NCI-H69 (cell line): ENCODE results near the gene QSOX2.

Experiments
- DNase-seq: peaks from one replicate; lab custom pipeline; 2025; lab: John Stamatoyannopoulos, UW

The QSOX2 gene

DNA sequence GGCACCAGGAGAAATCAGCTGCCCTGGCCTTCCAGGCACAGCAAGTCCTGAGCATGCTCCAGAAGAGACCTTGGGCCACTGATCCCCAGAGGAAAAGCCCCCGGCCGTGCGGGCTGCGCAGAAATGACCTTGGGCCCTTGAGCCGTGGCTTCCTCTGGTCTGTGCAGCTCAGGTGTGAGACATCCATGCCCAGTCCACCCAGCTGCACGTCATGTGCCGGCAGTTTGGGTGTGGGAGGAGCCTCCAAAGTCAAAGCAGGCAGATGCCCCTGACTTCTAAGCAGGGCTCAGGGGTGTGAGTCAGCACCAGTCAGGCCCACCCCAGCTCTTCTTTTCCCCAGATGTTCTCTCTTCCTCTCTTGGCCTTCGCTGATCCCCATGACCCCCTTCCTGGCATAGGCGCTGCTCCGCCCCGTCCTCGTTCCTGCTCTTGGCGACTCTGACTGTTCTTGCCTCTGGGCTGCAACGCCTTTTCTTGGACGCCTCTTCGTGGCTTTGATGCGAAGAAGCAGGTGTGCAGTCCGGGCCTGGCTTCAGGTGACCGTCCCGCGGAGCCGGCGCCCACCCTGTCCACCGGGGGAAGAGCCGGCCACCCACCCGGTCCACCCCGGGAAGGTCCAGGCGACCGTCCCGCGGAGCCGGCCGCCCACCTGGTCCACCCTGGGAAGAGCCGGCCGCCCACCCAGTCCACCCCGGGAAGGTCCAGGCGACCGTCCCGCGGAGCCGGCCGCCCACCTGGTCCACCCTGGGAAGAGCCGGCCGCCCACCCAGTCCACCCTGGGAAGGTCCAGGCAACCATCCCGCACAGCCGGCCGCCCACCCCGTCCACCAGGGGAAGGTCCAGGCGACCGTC is 5.9 kb upstream of the QSOX2 start:
- no peak for DNase-seq

DNA sequence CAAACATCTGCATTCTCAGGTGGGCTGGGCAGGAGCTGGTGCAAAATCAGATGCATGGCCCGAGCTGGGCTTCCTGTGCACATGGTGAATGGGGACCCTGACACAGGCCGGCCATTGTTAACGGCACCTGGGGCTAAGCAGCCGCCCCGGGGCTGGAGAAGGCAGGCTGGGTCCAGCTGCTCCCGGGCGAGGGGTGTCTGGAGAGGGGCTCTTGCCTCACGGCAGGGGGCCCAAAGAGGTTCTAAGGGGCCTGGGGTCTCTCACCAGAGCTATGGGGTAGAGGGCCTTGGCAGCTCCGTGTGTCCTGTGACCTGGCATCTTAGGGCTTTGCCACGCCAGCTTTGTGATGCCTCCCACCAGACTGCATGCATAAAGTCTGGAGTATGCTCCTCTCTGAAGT is 5.1 kb upstream of the QSOX2 start:
- no peak for DNase-seq

DNA sequence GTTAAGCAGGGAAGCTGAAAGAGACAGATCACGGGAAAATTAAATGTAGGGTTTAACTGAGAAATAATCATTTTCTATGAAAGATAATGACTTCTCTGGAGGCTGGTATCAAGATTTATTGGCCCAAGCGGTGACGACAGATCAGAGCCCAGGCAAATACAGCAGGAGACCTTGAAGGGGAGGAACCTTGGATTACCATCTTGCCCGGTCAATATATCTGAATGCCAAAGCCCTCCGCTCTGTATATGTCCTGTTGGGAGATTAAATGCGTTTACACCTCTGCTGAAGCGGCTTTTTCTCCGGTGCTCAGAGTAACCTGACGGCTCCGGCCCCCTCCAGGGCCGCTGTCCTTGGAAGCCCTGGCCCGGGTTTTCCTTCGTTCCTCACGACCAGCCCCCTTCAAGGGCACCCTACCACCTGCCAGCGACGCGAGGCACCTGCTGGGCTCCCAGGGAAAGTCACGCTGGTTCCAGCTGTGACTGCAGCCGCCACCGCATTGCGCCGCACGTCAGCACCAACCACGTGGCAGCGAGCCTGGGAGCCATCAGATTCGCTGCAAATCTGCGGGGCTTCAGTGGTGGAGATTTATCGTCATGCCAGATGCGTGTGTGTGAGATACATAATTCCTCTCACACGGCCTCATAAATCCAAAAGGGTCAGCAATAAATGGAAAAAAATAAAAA is 4.4 kb upstream of the QSOX2 start:
- peak; percentile 73 for DNase-seq

DNA sequence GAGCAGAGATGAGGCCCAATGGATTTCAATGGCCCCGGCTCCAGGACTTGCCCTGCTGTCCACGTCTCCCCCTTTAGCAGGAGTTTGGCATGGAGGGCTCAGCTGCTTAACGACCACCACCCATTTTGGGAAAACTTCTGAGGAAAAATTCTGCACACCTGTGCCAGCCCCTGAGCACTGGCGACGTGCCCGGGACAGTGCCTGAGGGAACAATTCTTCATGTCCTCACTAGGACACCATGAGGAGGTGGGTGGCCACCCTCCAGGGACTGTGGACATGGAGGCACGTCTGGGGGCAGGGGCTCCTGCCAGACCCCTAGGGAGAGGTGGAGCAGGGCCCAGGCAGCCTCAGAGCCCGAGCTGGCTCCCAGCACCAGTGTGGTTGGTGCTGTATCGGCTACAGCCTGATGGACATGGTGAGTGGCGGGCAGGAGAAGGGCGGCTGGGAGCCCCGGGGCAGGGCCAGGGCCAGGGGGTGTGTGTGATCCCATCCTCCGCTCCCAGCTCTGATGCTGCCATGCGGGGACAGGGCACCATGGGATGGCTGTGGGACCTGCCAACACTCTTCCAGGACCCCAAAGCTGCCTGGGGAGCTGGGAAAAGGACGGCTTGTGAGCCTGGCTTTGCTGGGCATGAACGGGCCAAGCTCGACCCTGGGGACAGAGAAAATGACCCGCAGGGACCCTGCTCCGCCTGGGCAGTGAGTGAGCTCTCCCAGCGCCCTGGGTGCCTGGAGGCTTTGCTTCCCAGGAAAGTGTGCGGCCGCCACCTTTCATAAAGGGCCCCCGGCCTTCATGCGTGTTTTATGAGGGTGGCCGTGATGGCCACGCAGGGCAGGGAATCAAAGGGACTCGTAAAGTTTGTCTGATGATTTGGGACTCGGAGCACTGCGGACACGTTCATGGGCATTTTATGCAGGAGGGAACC is 3.6 kb upstream of the QSOX2 start:
- no peak for DNase-seq

DNA sequence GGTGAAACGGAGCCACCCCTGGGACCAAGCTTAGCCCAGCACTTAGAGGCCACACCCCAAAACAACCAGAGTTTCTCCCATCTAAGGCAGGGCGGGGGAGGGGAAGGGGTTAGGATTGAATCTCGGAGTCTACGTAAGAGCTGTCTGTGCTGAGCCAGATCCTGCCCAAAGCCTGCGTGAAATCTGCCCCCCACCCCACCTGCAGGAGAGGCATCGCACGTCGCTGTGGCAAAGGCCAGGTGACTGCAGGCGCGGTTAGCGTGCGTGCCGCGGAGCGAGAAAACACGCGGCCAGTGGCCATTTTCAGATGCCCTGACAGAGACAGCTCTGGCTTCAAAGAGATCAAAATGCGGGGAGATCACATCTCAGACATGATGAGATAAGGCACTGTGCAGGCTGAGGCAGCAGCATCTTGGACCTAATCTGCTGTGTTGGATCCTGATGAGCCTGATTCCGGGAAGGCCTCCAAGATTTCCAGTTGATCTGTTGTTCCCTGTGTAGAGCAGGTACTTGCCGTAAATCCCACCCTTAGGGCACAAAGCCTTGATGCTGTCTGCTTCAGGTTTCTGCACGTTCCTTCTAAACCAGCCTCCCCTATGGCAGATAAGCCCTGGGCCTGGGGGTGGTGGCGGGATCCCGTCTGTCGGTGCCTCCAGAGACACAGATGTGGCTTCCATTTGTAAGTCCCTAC is 2.5 kb upstream of the QSOX2 start:
- DNase-seq, result no peak

DNA sequence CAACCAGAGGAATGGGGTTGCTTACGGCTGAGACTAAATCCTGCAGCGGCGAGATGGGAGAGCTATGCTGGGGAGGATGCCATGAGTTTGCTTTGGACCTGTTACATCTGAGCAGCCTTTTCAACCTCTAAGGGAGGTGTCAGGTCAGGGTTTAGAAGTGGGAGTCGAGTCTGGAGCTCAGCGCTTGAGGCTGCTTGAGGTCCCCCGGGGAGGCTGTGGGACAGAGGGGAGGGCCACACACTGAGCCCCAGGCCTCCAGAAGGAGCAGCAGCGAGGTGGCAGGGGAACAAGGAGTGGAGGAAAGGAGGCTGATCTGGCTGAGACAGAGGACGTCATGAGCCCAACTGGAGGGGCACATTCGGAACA is 1.9 kb upstream of the QSOX2 start:
- DNase-seq, result no peak

DNA sequence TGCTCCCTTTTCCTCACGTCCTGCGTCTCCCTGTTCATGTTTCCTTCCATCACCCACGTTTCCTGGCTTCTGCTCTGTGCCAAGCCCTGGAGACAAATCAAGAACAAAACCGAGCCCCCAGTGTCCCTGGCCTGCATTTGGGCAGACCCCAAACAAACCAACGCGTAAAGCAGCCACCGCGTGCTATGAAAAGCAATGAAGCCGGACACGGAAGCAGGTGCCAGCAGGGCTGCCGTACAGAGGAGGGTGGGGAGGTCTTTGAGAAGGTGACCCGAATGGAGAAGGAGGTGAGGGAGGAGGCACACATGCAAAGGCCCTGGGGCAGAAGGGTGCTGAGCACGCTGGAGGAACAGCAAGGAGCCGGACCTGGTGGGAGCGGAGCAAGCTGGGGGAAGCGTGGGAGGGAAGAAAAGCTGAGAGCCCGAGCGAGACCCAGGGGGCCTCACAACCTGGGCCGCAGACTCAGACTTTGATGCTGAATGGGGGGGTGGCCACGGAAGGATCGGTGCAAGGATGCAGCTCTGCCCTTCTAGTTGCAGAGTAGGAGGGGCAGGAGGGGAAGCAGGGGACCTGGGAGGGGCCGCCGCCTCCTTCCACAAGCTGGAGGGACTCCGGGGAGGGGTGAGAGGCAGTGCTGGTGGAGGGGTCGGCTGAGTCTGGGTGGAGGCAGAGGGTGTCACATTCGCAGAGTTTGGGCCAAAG is 1.4 kb upstream of the QSOX2 start:
- no peak for DNase-seq

DNA sequence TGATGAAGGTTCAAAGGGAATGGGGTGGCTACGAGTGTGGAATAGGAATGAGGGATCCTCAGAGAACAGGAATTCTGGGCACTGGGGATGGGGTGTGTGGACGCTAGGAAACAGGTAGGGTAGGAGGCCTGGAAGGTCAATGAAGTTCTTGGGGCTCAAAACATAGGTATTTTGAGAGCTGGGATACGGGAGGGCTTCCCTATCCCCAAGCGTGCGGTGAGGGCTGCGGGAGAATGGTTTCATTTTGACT is 718 bp downstream of the QSOX2 start:
- no peak for DNase-seq

DNA sequence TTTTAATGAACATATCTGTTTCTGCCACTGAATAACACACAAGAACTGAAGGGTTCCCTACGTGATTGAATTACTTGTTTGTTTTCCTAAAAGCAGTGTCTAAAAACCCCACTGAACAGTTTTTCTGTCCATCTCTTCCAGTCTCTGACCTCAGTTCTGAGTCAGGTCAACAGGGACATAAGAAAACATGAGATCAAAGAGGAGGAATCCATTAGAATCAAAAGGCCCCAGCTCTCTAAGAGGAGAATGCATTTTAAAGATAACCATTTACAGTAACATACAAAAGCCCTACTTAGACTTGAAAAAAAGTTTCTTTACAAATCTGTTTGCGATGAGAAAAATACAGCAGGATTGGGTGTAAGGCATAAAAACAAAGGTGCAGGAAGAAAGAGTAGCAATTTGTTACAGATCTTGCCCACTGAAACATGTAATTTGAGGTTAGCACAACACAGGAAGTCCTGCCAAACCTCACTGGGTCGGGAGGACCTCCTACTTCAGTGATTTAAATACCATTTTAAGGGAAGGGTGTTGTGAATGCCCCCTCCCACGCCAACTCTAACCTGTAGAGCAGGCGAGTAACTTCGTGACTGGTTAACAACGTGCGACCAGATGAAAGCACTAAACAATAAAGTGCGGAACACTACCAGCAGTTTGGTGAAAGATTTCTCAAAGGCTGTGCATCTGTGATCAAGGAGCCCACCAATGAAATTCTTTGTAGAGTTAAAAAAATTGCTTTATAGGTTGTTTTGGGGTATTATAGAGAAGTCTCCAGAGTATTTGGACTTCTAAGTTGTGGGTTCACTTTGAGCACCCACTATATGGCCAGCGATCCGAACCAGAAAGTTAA is 1.3 kb downstream of the QSOX2 start:
- DNase-seq, result peak; percentile 67

DNA sequence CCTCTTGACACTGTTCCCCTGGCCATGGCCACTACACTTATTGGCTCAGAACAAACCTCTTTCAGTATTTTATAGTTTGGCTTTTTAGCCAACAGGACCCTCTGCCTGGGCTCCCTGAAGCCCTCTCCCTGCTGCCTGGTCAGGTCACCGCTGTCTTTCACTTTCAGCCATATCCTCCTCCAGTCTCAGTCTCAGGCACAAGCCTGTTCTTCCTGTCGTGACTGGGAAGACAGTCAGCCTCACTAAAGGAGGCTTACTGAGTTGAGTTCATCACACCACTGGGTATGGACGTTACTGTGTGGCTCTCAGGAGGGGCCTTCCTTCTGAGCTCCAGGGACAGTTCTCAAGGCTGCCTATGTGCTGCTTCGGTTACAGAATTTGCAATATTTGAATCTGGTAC is 2.0 kb downstream of the QSOX2 start:
- peak; percentile 44 for DNase-seq

DNA sequence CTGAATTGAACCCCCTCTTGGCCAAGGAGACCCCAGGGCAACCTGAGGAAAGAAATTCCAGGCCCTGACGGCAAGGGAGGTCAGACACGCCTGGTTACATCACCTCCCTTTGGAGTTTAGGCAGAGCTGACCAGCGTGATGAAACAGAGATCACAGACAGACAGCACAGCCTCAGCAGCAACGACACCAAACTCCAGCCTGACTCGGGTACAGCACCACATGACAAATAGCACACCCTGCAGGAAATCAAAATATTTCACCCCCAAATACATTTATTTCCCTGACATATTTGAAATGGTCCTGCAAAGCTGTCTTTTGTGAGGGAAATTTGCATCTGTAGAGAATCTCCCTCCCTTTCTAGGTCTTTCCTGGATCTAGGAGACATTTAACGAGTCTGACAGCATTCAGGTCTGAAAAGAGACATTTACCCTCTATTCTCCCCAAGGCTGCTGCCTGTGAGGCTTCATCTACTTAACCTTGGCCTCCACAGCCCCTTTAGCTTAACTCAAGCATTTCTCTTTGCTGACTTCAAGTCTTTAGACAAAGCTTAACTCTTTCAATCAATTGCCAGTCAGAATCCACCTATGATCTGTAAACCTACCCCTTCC is 2.6 kb downstream of the QSOX2 start:
- peak; percentile 49 for DNase-seq

DNA sequence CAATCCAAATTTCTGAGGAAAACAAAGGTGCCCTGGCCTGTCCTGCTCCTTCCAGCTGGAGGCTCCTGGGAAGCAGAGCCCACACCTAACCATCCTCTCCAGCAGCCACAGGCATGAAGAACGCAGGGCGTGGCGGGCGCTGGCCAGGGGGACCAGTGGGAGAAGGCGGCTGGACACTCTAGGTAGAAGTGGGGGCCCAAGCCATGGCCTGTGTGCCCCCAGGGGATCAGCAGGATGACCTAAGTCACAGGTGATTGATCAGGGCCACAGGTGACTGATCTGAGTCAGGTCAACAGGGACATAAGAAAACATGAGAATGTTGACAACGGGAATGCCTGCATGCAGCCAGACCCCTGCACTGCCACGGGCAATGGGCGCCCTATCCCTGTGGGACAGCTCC is 3.4 kb downstream of the QSOX2 start:
- no peak for DNase-seq

DNA sequence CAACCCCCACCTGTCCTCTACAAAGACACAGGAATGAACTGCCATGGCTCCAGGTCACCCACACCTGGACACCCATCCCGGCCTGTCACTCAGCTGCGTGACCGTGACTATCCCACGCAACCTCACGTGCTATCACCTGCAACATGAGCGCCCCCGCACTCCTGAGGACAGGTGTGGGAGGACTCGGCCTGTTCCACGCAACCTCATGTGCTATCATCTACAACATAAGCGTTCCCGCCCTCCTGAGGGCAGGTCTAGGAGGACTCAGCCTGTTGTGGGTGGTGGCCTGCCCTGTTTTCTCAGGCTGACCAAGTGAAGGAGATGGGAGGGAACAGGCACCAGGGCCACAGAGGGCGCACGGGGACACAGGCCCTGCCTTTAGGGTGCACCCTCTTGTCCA is 4.1 kb downstream of the QSOX2 start:
- DNase-seq, result no peak

DNA sequence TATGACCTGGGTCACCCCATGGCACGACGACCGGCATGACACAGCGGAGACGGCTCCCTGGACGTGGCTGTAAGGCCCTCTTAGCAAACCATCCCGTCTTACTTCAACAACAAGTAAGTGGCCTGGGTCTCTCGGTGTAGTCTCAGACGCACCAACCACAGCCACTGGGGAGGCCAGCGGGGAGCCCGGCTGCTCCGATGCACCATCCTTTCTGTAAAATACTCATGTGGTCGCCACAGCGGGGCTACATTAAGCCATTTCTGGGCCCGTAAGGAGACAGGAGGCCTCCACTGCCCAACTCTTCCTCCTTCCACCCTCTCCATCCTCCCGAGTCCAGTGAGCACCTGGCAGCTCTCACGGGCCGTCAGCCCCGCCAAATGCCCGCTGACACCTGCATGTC is 4.7 kb downstream of the QSOX2 start:
- no peak for DNase-seq

DNA sequence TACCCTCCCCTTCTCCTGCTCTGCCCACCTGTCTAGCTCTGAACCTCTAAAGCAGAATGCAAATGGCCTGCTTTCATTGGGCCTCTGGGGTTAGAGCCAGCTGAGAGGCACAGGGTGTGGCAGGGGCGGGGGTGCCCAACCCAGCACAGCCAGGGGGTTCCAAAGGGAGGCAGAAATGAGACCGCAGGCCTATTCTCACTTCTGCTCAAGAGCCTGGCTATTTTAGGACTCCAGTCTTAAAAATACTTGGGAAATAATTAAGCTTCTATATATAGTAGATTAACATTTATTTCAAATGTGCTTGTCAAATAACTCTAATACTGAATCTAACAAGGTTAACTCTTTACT is 5.7 kb downstream of the QSOX2 start:
- no peak for DNase-seq

DNA sequence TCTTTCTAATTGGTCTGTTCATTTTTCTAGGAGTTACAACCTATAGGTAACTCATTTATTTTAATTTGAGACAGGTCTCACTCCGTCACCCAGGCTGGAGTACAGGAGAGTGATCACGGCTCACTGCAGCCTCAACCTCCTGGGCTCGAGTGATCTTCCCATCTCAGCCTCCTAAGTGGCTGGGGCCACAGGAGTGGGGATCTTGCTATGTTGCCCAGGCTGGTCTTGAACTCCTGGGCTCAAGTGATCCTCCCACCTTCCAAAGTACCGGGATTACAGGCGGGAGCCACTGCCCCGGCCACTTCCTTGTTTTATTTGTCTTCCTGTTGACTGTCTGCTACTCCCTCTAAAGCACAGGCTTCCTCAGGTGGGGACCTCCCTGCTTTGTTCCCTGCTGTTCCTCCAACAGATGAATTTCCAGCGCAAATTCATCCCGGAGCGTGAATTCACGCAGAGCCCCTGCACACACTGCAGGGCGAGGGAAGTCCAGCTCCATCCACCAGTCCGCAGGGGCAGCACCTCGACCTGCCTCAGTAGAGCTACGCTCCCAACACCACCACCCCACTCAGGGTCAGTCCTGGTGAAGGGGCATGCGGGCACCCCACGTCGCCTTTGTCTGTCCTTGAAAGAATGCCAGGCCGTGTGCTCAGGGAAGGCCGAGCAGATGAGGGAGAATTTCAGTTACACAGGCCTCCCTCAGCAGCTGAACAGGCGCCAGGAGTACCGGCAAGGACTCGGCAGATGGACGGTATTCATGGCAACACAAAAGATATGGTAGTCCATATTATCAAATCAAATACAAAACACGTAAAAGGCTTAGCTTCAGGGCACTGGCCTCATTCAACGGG is 6.3 kb downstream of the QSOX2 start:
- peak; percentile 99 for DNase-seq

DNA sequence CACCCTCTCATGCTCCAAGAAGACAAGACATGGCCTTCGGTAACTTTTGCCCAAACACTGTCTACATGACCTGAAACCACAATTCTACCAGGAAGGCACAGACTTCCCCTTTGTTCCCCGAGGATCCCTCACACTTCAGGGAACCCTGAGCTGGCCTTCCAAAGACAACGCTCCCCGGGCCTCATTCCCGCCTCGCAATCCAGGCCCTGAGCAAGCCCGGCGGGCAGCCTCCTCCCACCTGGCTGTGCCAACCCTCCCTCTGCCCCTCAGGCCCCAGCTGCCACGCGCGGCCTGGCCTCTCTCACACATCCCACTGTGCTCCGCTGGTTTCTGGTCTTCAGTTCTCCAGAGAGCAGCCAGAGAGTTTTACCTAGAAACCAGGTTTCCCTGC is 7.3 kb downstream of the QSOX2 start:
- DNase-seq, result peak; percentile 66

DNA sequence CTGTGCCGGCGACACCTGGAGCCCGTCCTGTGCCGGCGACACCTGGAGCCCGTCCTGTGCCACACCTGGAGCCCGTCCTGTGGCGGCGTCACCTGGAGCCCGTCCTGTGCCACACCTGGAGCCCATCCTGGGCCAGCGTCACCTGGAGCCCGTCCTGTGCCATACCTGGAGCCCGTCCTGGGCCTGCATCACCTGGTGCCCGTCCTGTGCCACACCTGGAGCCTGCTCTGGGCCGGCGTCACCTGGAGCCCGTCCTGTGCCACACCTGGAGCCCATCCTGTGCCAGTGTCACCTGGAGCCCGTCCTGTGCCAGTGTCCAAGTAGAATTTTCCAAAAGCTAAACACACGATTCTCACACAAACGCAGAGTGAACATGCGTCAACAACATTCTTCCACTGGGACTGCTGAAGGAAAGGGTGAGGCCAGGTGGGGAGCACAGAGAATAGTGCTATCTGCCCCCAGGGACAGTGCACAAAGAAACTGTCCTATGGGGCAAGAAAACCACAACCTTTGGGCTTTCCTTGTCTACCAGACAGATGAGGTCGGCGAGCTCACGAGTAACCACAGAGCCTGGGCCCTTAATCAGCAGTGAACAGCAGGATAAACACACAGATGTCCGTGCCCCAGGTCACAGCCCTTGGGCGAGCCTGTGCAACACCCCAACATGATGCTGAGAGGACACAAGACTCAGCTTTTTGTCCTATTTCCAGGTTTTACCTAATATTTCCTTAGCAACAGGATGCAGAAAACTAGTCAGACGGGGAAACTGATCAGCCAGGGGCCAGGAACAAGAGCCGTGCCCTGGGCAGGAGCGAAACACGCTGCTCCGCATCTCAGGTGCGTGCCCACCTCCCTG is 7.9 kb downstream of the QSOX2 start:
- DNase-seq, result peak; percentile 30
